IMR-90 (cell line): ENCODE data around the gene CTRL. TPM values are rescaled to one million over a fixed set of nuclear protein-coding genes. Genes with fewer than 3 reads are reported as not detected.

Source experiments
- ATAC-seq: fragments of 200-7000 bp; cut with Tn5 transposase; 2 replicates; pipeline ENCODE4 v1.9.1; 2020; ENCODE audit warnings: low read depth, mild to moderate bottlenecking, moderate library complexity
- BruUV-seq: library from RNA; stranded (reverse); fragments of 400-500 nt; replicated peaks from 2 replicates; lab custom pipeline; 2021; lab: Mats Ljungman, UMichigan
- CTCF ChIA-PET: fragments of 300-600 bp; formaldehyde crosslinking; extraction: SDS; loops from one replicate; lab custom pipeline; 2021; ENCODE audit warnings: antibody characterized with exemption; lab: Yijun Ruan, JAX
- POLR2A ChIA-PET: fragments of 300-600 bp; sonication (Branson Sonifier 250); formaldehyde crosslinking; loops from one replicate; lab custom pipeline; 2022; ENCODE audit warnings: antibody characterized with exemption; ENCODE audit not compliant: unreplicated experiment; lab: Charles Lee
- DNase-seq: peaks from one replicate; pipeline ENCODE4 v3.0.0; 2013
- H2AFZ ChIP-seq: replicated peaks from 2 replicates; pipeline ENCODE3; 2013; ENCODE audit warnings: low read length, mild to moderate bottlenecking; ENCODE audit not compliant: poor library complexity
- H2AK5ac ChIP-seq: 2 replicates; pipeline ENCODE4 v1.6.1; 2013; ENCODE audit warnings: low read depth, low read length, inconsistent platforms
- H2AK9ac ChIP-seq: replicated peaks from 2 replicates; pipeline ENCODE3; 2013; ENCODE audit warnings: mild to moderate bottlenecking, low read depth, low read length, moderate library complexity; ENCODE audit not compliant: poor library complexity
- H2BK120ac ChIP-seq: 2 replicates; pipeline ENCODE4 v1.6.1; 2013; ENCODE audit warnings: low read depth, low read length, inconsistent platforms
- H2BK15ac ChIP-seq: 3 replicates; pipeline ENCODE4 v1.6.1; 2013; ENCODE audit warnings: low read depth, low read length, inconsistent platforms
- H2BK20ac ChIP-seq: 2 replicates; pipeline ENCODE4 v1.6.1; 2013; ENCODE audit warnings: low read depth, mild to moderate bottlenecking, inconsistent platforms, low read length, moderate library complexity
- H2BK5ac ChIP-seq: 2 replicates; pipeline ENCODE4 v1.6.1; 2013; ENCODE audit warnings: mild to moderate bottlenecking, low read depth, low read length, inconsistent platforms; ENCODE audit not compliant: poor library complexity, severe bottlenecking
- H3K14ac ChIP-seq: replicated peaks from 2 replicates; pipeline ENCODE4 v1.6.1; 2013; ENCODE audit warnings: low read depth, low read length, inconsistent platforms
- H3K18ac ChIP-seq: 2 replicates; pipeline ENCODE4 v1.6.1; 2013; ENCODE audit warnings: low read depth, low read length, control low read depth
- H3K23ac ChIP-seq: 2 replicates; pipeline ENCODE4 v1.6.1; 2013; ENCODE audit warnings: low read depth, low read length, inconsistent platforms
- H3K27ac ChIP-seq: 2 replicates; pipeline ENCODE4 v1.5.1; 2013; ENCODE audit warnings: mild to moderate bottlenecking, control low read depth, low read length; ENCODE audit not compliant: insufficient read depth
- H3K27me3 ChIP-seq: 2 replicates; pipeline ENCODE4 v1.6.1; 2013; ENCODE audit warnings: low read length; ENCODE audit not compliant: control insufficient read depth, insufficient read depth
- H3K36me3 ChIP-seq: 2 replicates; pipeline ENCODE4 v1.6.1; 2013; ENCODE audit warnings: low read length, mixed read lengths; ENCODE audit not compliant: control insufficient read depth, insufficient read depth
- H3K4ac ChIP-seq: 2 replicates; pipeline ENCODE4 v1.6.1; 2013; ENCODE audit warnings: low read depth, low read length, inconsistent platforms
- H3K4me1 ChIP-seq: 2 replicates; pipeline ENCODE4 v1.6.1; 2013; ENCODE audit warnings: low read length, mixed read lengths; ENCODE audit not compliant: control insufficient read depth, insufficient read depth
- H3K4me2 ChIP-seq: 2 replicates; pipeline ENCODE4 v1.6.1; 2013; ENCODE audit warnings: low read depth, mild to moderate bottlenecking, control low read depth, low read length, moderate library complexity
- H3K4me3 ChIP-seq: 2 replicates; pipeline ENCODE4 v1.5.1; 2013; ENCODE audit warnings: low read depth, mild to moderate bottlenecking, control low read depth, low read length, moderate library complexity; ENCODE audit not compliant: insufficient read depth
- H3K56ac ChIP-seq: 2 replicates; pipeline ENCODE4 v1.6.1; 2013; ENCODE audit warnings: low read length, inconsistent platforms; ENCODE audit not compliant: insufficient read depth; ENCODE audit errors: extremely low read depth
- H3K79me1 ChIP-seq, 2 experiments: 2 replicates each; pipeline ENCODE4 v1.6.1; 2013; ENCODE audit warnings: low read length in 2 of 2, inconsistent platforms in 1 of 2, low read depth in 1 of 2
- H3K9ac ChIP-seq: 2 replicates; pipeline ENCODE4 v1.6.1; 2013; ENCODE audit warnings: low read depth, low read length, control low read depth
- H3K9me1 ChIP-seq: 2 replicates; pipeline ENCODE4 v1.6.1; 2013; ENCODE audit warnings: low read length, inconsistent platforms; ENCODE audit not compliant: insufficient read depth
- H3K9me3 ChIP-seq: 2 replicates; pipeline ENCODE4 v1.6.1; 2013; ENCODE audit warnings: low read length; ENCODE audit not compliant: control insufficient read depth, insufficient read depth
- H4K20me1 ChIP-seq: 2 replicates; pipeline ENCODE4 v1.6.1; 2013; ENCODE audit warnings: low read length, inconsistent platforms; ENCODE audit not compliant: insufficient read depth
- H4K5ac ChIP-seq: 2 replicates; pipeline ENCODE4 v1.6.1; 2013; ENCODE audit warnings: mild to moderate bottlenecking, low read depth, low read length, control low read depth
- H4K8ac ChIP-seq, 2 experiments: 2 replicates each; pipeline ENCODE4 v1.6.1; 2013; ENCODE audit warnings: low read depth in 2 of 2, low read length in 2 of 2, control low read depth in 1 of 2, inconsistent platforms in 1 of 2
- H4K91ac ChIP-seq: 2 replicates; pipeline ENCODE4 v1.6.1; 2013; ENCODE audit warnings: low read depth, low read length, inconsistent platforms; ENCODE audit not compliant: insufficient read depth
- FOS ChIP-seq: fragments of 150-350 bp; IDR thresholded peaks from 2 replicates; pipeline ENCODE4 v1.6.1; 2016; ENCODE audit warnings: low read depth, low read length
- MAFK ChIP-seq: IDR thresholded peaks from 2 replicates; pipeline ENCODE4 v1.6.1; 2012; ENCODE audit warnings: low read depth, low read length, improper control_type of control experiment
- MXI1 ChIP-seq: IDR thresholded peaks from 2 replicates; pipeline ENCODE4 v1.6.1; 2012; ENCODE audit warnings: low read depth, mild to moderate bottlenecking, low read length, moderate library complexity, borderline replicate concordance
- WGBS, 2 experiments: methylation state at CpG; one replicate each; pipeline versions ENCODE4 v1.1.5 to v1.1.7; 2013; ENCODE audit warnings: missing lambda C conversion rate in 2 of 2; ENCODE audit not compliant: insufficient read length in 1 of 2; ENCODE audit errors: extremely low coverage in 2 of 2; 5-methylcytosine and 5-hydroxymethylcytosine counted together
- dilution Hi-C: fragments of 300-500 bp; cut with HindIII; formaldehyde crosslinking; loops from one replicate; pipeline ENCODE4 v1.14.3; 2018; ENCODE audit warnings: low sequenced_read_pairs; ENCODE audit not compliant: unreplicated experiment
- in situ Hi-C: fragments of 300-500 bp; cut with MboI; formaldehyde crosslinking; loops from 3 replicates; pipeline ENCODE4 v1.14.3; 2019; ENCODE audit warnings: low sequenced_read_pairs, inconsistent platforms, mixed read lengths
- intact Hi-C: fragments of 100-400 bp; cut with micrococcal nuclease; formaldehyde crosslinking; loops from 2 replicates; pipeline ENCODE4 v1.10.0; 2022
- polyA plus RNA-seq, 3 experiments: library from polyadenylated mRNA; depleted of rRNA; stranded (reverse); fragments of >200 nt; gene quantifications; 2 replicates each; pipeline ENCODE4 v1.2.3, GENCODE V29; 2012; ENCODE audit warnings: low replicate concordance in 1 of 3
- total RNA-seq: library from RNA; depleted of rRNA; stranded (reverse); fragments of >200 nt; gene quantifications from 2 replicates; pipeline ENCODE4 v1.2.3, GENCODE V29; 2012

Gene CTRL
- total and polyA plus RNA-seq, 2 of the 4 experiments (the other 2 are of a cell fraction): 0.18 to 1.1 TPM

GRCh38 chr16:67909056-67909742 lies 22.5 kb downstream of the CTRL start:
- no TSS peak for BruUV-seq
- WGBS, 2 experiments: 95% methylated on average over 32 of the region's 36 CpGs; no CpG with 5 or more reads in 1 of the 2 experiments

More at GRCh38 chr16:67909056-67909742, 22.5 kb downstream of the CTRL start:
- Histone ChIP-seq H4K5ac (no peak overlapping the region), H2AFZ (no peak overlapping the region), H3K4me1 (no peaks in the 10 kb centered on the region), H2AK9ac (no peak overlapping the region), H4K91ac (no peak overlapping the region), H3K14ac (no peak overlapping the region), H3K9me1 (0 out of 2 replicates have a peak, but pooled peaks cover 6% of the 10 kb centered on the region), H2BK15ac (no peak overlapping the region), H3K27me3 (no peaks in the 10 kb centered on the region), H3K4ac (no peak overlapping the region), H3K4me2 (no peak overlapping the region), H3K23ac (no peak overlapping the region), H3K18ac (no peak overlapping the region), H2BK120ac (no peak overlapping the region), H4K20me1 (peaks cover 14% of the 10 kb centered on the region; the same call in 1 of the 2 replicates), H2AK5ac (no peak overlapping the region), H3K56ac (no peak overlapping the region), H2BK5ac (no peak overlapping the region), H3K36me3 (peaks cover 27% of the 10 kb centered on the region), H4K8ac (no peak overlapping the region), H3K4me3 (no peak overlapping the region), H3K79me1 (peaks cover 9 to 45% of the 10 kb centered on the region in 2 experiments; a peak in 3 of 4 replicates), H3K27ac (no peak overlapping the region), H3K9me3 (no peaks in the 10 kb centered on the region), H3K9ac (no peak overlapping the region), H2BK20ac (no peak overlapping the region)
- dilution Hi-C loops (no loop called here), in situ Hi-C loops (no loop called here), intact Hi-C loops (no loop called here)
- DNase-seq: no peak
- TF ChIP-seq FOS (no peak), MAFK (no peak), MXI1 (no peak)
- no peak for ATAC-seq
- CTCF ChIA-PET: interaction anchor here (1.1 kb wide), 1 partner anchor 93 kb away, joined by 3 read pairs; no protein-coding TSS in a partner anchor
- POLR2A ChIA-PET: no interaction called here
